ENCODE data around the gene CDK6.

DNA sequence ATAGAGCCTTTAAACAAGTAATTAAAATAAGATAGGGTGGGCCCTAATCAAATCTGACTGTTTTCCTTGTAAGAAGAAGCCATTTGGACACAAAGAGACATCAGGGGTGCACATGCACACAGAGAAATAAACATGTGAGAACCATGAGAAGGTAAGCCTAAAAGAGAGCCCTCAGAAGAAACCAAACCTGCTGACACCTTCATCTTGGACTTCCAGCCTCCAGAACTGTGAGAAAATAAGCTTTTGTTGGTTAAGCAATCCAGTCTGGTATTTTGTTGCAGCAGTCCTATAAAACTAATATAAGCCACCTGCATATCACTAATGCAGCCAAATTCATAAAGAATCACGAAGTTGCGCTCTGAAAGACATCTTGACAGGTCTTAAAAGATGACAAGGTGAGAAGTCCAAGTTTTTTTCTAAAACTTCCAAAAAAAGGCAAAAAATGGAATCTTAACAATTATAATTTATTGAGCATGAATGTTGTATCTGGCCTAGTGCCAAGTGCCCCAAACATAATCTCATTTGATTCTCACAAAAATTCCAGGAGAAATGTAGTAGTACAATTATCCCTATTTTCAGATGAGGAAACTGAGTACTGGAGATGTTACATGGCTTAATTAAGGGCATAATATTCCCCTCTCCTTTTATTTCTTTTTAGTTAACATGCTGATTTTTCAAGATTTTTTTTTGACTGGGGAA is 211.9 kb downstream of the CDK6 start:
- TF ChIP-seq, protein P1, sequence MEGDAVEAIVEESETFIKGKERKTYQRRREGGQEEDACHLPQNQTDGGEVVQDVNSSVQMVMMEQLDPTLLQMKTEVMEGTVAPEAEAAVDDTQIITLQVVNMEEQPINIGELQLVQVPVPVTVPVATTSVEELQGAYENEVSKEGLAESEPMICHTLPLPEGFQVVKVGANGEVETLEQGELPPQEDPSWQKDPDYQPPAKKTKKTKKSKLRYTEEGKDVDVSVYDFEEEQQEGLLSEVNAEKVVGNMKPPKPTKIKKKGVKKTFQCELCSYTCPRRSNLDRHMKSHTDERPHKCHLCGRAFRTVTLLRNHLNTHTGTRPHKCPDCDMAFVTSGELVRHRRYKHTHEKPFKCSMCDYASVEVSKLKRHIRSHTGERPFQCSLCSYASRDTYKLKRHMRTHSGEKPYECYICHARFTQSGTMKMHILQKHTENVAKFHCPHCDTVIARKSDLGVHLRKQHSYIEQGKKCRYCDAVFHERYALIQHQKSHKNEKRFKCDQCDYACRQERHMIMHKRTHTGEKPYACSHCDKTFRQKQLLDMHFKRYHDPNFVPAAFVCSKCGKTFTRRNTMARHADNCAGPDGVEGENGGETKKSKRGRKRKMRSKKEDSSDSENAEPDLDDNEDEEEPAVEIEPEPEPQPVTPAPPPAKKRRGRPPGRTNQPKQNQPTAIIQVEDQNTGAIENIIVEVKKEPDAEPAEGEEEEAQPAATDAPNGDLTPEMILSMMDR (IDR thresholded peaks at IDR 0.05 in 2 of 3, conservative IDR thresholded peaks at IDR 0.05 in 1 of 3; ENCODE audit: borderline replicate concordance in 1 of 3, insufficient read depth in 1 of 3, low read depth in 2 of 3, low read length in 2 of 3) = no peak
- no peak for TF ChIP-seq POLR2A (IDR thresholded peaks at IDR 0.05; ENCODE audit: borderline replicate concordance, extremely low read depth, insufficient read depth, insufficient read length)
- no peak for TF ChIP-seq TCF7L2 (IDR thresholded peaks at IDR 0.05; ENCODE audit: borderline replicate concordance, extremely low read depth, insufficient read depth, insufficient read length)
- TF ChIP-seq YY1 (IDR thresholded peaks at IDR 0.05; ENCODE audit: extremely low read depth, insufficient replicate concordance, low read depth, low read length) = no peak
- TF ChIP-seq, protein P2, sequence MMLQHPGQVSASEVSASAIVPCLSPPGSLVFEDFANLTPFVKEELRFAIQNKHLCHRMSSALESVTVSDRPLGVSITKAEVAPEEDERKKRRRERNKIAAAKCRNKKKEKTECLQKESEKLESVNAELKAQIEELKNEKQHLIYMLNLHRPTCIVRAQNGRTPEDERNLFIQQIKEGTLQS (IDR thresholded peaks at IDR 0.05) = no peak

Data from HCT116 (cell line).